Measurements from ENCODE around the gene ERVFRD-1.
"Not testable (repeated sequence)": the region's sequence is repeated elsewhere in the genome, so short reads cannot be mapped to it uniquely, and the experiment has no call there.

The ERVFRD-1 gene

GRCh38 chr6:11087141-11087812 is 24.2 kb downstream of the ERVFRD-1 start:
- DNase-seq, result not testable (repeated sequence)

DNA sequence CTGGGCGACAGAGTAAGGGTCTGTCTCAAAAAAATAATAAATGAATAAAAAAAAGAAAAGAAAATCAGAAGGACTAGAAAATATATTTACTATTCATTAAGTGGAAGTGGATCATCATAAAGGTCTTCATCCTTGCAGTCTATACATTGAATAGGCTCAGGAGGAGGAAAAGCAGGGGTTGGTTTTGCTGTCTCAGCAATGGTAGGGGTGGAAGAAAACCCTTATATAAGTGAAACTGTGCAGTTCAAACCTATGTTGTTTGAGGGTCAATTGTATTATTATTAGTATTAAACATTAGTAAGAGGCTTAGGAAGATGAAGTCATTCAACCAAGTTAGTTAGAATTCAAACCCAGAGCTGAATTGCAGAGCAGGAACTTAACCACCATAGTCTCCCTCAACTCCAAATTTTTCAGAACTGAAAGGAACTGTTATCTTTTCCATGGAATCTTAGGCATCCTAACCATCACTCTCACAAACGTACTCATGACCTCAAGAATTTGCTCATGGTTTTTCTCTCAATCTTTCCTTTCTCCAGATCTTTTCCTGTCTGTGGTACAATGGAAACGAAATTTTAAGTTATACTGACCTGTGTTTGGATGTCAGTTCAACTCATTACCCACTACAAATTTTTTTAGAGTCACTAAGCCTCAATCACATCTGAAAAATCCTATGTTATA is 25.6 kb downstream of the ERVFRD-1 start:
- peak in 1 of 2 experiments; percentile 43 for DNase-seq

DNA sequence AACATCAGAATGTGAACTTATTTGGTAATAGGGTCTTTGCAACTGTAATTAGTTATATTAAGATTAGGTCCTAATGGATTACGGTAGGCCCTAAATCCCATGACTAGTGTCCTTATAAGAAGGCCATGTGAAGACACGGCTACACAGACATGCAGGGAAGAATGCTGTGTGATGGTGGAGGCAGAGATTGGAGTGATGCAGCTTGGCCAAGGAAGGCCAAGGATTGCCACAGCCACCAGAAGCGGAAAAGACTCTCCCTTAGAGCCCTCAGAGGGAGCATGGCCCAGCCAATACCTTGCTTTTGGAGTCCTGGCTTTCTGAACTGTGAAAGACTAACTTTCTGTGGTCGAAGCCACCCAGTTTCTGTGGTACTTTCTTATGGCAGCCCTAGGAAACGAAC is 27.6 kb downstream of the ERVFRD-1 start:
- DNase-seq, result no peak

- no peak for DNase-seq
Observed at GRCh38 chr6:11083491-11083890, 28.0 kb downstream of the ERVFRD-1 start.

DNA sequence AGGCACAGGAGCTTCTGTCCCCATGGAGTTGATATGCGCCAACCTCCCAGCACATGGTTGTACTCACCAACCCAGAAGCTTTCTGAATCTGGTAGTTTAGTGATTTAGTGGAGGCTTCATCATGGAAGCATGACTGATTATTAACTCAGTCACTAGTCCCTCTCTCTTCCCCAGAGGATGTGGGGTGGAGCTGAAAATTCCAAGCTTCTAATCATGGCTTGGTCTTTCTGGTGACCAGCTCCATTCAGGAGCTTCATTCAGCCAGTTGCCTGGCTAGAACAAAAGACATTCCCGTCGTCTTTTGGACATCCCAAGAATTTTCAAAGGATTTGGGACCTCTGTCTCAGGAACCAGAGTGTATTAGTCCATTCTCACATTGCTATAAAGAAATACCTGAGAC is 31.2 kb downstream of the ERVFRD-1 start:
- no peak for DNase-seq

DNA sequence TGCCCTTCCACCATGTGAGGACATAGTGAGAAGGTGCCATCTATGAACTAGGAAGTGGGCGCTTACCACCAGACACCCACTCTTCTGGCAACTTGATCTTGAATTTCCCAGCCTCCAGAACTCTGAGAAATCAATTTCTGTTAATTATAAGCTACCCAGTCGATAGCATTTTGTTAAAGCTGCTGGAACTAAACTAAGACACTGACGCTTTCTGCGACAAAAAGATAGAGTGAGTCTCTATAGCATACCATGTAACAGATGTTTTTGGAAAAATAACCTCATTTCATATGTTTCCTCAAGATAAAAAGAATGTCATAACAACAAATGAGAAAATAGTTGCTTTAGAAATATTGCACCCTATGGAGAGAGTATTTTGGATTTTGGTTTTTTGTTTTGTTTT is 33.3 kb downstream of the ERVFRD-1 start:
- DNase-seq, result no peak

DNA sequence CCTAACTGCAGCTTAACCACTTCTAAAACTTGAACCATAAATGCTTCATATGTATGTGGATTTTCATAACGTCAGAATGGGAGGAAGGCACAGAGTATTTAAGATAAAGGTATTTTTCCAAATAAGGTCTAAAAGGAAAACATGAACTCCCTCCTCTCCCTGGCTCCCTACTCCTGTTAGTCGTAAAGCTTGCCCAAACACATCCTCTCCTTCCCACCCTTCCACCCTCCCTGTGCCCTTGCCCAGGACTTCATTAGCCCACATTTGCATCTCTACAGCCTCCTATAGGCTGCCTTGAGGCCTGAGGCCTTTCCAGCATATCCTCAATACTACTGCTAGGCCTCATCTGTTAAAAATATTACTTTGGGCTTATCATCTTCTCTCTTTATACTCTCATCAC is 35.0 kb downstream of the ERVFRD-1 start:
- no peak for DNase-seq

GRCh38 chr6:11072101-11072500 is 39.4 kb downstream of the ERVFRD-1 start:
- no peak for DNase-seq

- DNase-seq, result no peak
Observed at GRCh38 chr6:11069760-11070159, 41.8 kb downstream of the ERVFRD-1 start.

GRCh38 chr6:11067348-11067747 is 44.2 kb downstream of the ERVFRD-1 start:
- no peak for DNase-seq

DNA sequence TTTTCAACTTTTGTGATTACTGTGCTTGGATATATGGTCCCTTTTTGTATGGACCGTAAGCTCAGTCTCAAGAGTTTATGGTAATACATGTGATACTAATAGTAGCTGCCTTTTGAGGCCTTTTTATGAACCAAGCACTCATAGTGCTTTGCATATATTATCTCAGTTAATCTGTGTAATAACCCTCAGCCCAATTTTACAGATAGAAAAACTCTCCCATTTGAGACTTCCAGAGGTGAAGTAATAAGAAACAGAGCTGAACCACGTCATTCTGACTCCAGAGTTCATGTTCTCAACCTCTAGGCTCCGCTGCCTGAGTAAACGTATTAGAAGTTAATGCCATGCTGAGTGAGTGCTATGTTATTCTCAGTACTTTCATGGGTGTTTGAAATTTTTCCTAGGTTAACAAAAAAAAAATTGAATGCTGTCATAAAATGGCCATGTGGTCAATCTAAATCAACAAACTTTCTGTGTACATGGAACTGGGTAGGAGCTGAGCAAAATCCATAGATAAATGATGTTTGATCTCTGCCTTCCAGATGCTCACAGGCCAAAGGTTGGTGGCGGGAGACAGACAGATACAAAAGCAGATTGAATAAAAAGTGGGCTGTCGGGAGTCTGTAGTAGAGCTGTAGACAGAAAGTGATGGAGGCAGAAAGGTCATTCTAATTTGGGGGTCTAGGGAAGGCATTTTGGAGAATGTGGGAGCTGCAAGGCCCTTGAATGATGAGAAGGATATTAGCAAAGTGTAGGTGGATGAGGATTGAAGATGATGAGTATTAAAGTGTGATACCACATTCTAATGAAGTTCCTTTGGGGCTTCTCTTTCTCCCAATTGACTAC is 44.8 kb downstream of the ERVFRD-1 start:
- no peak for DNase-seq

DNA sequence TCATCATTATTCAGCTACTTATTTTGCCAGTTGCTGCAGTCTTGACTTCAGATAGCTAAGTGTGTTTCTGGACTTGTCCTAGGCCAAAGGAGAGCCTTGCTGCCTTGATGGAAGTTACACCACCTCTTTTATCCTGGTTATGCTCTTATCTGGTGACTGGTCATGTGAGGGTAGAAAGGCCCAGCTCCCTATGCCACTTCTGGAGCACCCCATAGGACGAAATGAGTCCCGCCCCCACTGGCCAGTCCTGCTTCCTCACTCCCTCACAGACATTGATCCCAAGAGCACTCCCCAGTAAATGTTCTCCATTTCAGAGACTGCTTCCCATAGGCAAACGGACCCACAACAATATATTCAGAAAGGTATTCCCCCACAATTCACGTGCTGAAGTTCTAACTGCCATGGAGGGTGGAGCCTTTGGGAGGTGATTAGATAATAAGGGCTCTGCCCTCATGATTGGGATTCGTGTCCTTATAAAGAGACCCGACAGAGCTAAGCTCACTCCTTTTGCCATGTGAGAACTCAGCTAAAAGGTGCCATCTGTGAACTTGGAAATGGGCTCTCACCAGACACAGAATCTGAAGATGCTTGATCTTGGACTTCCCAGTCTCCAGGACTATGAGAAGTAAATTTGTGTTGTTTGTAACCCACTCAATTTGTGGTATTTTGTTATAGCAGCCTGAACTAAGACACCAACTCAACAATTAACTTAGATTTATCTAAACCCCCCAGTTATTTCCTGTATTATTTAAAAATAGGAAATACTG is 45.9 kb downstream of the ERVFRD-1 start:
- no peak for DNase-seq

DNA sequence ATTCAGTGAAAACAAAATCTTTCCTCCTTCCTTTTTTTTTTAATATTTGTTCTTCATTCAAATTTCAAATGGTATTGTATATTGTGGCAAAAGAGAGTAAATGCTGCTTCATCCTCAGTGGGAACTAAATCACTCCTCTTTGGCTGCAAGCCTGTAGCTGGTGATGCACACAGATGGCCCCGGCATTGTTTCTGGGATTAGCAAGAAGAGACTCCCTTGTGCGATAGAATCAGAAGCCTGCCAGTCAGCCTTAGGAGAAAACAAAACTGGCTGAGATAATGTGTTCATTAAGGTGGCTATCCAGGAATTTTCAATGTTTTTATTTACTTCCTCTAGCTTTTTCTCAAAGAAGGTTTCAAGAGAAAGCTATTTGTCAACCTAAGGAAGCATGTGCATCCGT is 46.7 kb downstream of the ERVFRD-1 start:
- DNase-seq, result no peak

DNA sequence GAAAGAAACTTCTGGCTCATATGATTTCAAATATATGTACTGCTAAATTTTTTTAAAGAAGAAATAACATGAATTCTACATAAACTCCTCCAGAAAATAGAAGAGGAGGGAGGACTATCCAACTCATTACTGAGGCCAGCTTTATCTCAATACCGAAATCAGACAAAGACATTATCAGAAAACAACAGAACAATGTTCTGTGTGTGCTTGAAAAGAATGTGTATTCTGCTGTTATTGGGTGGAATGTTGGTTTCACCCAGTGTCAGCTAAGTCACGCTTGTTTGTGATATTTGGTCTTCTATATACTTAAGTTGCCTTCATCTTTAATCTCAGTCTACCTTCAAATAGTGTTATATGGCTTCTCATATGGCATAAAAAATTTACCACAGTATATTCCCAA is 48.8 kb downstream of the ERVFRD-1 start:
- no peak for DNase-seq

DNA sequence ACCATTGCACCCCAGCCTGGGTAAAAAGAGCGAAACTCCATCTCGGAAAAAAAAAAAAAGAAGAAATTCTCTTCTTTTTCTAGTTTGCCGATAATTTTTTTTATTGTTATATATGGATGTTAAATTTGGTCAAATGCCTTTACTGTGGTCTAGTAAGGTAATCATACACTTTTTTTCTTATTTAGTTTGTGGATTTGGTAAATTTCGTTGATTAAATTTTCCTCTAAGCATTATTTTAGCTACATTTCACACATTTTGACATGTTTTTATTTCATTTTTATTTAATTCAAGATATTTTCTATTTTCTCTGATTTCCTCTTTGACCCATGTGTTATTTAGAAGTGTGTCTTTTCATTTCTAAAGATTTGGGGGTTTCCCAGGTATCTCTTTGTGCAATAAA is 49.4 kb downstream of the ERVFRD-1 start:
- DNase-seq, result no peak

DNA sequence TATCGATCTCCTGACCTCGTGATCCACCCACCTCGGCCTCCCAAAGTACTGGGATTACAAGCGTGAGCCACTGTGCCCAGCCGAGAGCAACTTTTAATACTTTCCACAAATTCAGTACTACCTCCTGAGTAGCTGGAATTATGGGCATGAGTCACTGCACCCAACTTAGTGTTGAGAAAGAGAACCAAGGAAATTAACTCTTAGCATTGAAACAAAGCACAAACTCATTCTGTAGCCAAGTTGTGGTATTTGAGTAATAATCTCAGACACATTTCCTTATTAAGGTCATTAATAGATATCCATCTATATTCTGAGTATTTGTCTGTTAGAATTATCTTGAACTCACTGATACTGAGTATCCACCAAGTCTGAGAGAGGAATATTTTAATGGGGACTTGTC is 53.1 kb downstream of the ERVFRD-1 start:
- no peak for DNase-seq

DNA sequence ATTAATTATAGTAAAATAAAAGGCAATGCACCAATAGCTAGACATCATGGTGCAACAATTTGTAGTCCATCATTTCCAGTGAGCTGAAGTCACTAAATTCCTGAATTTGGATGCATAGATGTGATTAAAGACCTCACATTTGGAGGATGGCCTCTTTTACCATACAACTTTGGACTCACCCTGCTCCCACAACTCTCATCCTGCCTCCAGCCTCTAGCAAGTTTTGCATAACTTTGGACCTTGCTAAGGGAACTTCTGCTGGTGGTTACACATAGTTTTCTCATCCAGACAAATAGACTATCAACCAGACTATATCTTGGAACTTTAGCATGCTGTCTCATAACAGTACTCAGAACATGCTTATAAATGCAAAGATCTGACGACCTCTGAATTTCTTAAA is 54.7 kb downstream of the ERVFRD-1 start:
- DNase-seq, result no peak

DNA sequence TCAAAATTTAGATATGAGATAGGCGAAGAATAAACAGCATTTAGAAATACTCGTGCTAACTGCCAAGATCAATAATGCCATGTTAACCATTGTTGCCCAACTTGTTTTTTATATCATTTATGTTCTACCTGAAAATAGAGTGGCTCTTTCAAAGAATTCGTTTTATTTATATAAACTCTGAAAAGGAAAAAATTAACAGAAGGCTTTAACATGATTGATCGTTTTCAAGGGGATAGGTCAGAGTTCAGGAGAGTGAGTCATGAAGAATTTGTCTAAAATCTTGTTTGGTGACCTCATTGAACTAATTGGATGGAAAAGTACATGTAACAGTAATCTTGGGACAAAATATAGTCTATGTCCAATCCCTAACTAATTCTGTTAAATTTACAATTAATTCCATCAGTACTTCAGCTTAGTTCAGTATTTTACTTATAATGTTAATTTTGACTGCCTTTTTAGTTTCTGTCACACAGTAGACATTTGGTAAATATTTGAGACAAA is 56.3 kb downstream of the ERVFRD-1 start:
- DNase-seq, result no peak

- no peak for DNase-seq
Observed at GRCh38 chr6:11054722-11055121, 56.8 kb downstream of the ERVFRD-1 start.

- no peak for DNase-seq
Observed at GRCh38 chr6:11053307-11053706, 58.2 kb downstream of the ERVFRD-1 start.

All from SW 1271 (cell line).